G401 (cell line): ENCODE measurements around the gene HERPUD2. TPM values are rescaled to one million over a fixed set of nuclear protein-coding genes. Genes with fewer than 3 reads are reported as not detected.
"Not testable (repeated sequence)": the region's sequence is repeated elsewhere in the genome, so short reads cannot be mapped to it uniquely, and the experiment has no call there.

Source experiments
- DNase-seq: peaks from one replicate; pipeline ENCODE4 v3.0.0-alpha.2; 2015; ENCODE audit warnings: low spot score
- in situ Hi-C: cut with HindIII; loops from 2 replicates; pipeline ENCODE4 v1.10.0; 2016; ENCODE audit warnings: low sequenced_read_pairs, mixed read lengths
- total RNA-seq: library from RNA; depleted of rRNA; stranded (reverse); fragments of >200 nt; shearing (Covaris generic); gene quantifications from 2 replicates; pipeline ENCODE4 v1.2.3, GENCODE V29; 2014

Gene HERPUD2
- total RNA-seq, 1 experiment from 2014 or later, result 30.0 TPM

- in situ Hi-C loops, result no loop called here
- DNase-seq, result peak; percentile 84
Measured at GRCh38 chr7:35716038-35716803, 21.3 kb upstream of the HERPUD2 start.

- peak; percentile 72 for DNase-seq
- in situ Hi-C loops, result no loop called here
Measured at GRCh38 chr7:35714862-35715261, 19.9 kb upstream of the HERPUD2 start.

- peak; percentile 78 for DNase-seq
- in situ Hi-C loops, result no loop called here
Measured at GRCh38 chr7:35714407-35714806, 19.5 kb upstream of the HERPUD2 start.

GRCh38 chr7:35712563-35713226 is 17.8 kb upstream of the HERPUD2 start:
- no peak for DNase-seq
- in situ Hi-C loops, result no loop called here

- no peak for DNase-seq
- in situ Hi-C loops, result loop anchor here (10.0 kb wide), 1 partner anchor 207 kb away; no protein-coding TSS in a partner anchor
Measured at GRCh38 chr7:35707422-35707821, 12.5 kb upstream of the HERPUD2 start.

- in situ Hi-C loops, result loop anchor here (10.0 kb wide), 1 partner anchor 209 kb away; no protein-coding TSS in a partner anchor
- no peak for DNase-seq
Measured at GRCh38 chr7:35705932-35706461, 11.1 kb upstream of the HERPUD2 start.

- no peak for DNase-seq
- in situ Hi-C loops, result loop anchor here (10.0 kb wide), 1 partner anchor 211 kb away; no protein-coding TSS in a partner anchor
Measured at GRCh38 chr7:35704261-35704660, 9.3 kb upstream of the HERPUD2 start.

GRCh38 chr7:35702541-35702940 is 7.6 kb upstream of the HERPUD2 start:
- in situ Hi-C loops, result loop anchor here (10.0 kb wide), 1 partner anchor 212 kb away; no protein-coding TSS in a partner anchor
- DNase-seq, result no peak

- DNase-seq, result no peak
- in situ Hi-C loops, result loop anchor here (10.0 kb wide), 1 partner anchor 213 kb away; no protein-coding TSS in a partner anchor
Measured at GRCh38 chr7:35701287-35701900, 6.5 kb upstream of the HERPUD2 start.

- in situ Hi-C loops, result loop anchor here (10.0 kb wide), 1 partner anchor 214 kb away; no protein-coding TSS in a partner anchor
- no peak for DNase-seq
Measured at GRCh38 chr7:35700865-35701264, 5.9 kb upstream of the HERPUD2 start.

- no peak for DNase-seq
- in situ Hi-C loops, result loop anchor here (10.0 kb wide), 1 partner anchor 214 kb away; no protein-coding TSS in a partner anchor
Measured at GRCh38 chr7:35700333-35700732, 5.4 kb upstream of the HERPUD2 start.

- no peak for DNase-seq
- in situ Hi-C loops, result loop anchor here (10.0 kb wide), 1 partner anchor 215 kb away; no protein-coding TSS in a partner anchor
Measured at GRCh38 chr7:35699796-35700305, 4.9 kb upstream of the HERPUD2 start.

- in situ Hi-C loops, DNase-seq: not testable (repeated sequence)
Measured at GRCh38 chr7:35698382-35698781, 3.4 kb upstream of the HERPUD2 start.

- no peak for DNase-seq
- in situ Hi-C loops, result no loop called here
Measured at GRCh38 chr7:35697414-35698175, 2.7 kb upstream of the HERPUD2 start.

- in situ Hi-C loops, result no loop called here
- no peak for DNase-seq
Measured at GRCh38 chr7:35695987-35696386, 1.1 kb upstream of the HERPUD2 start.

GRCh38 chr7:35695473-35695850 is 527 bp upstream of the HERPUD2 start:
- no peak for DNase-seq
- in situ Hi-C loops, result no loop called here

- DNase-seq, result peak; percentile 37
- in situ Hi-C loops, result no loop called here
Measured at GRCh38 chr7:35694161-35694783, 663 bp downstream of the HERPUD2 start.

- in situ Hi-C loops, result no loop called here
- peak; percentile 40 for DNase-seq
Measured at GRCh38 chr7:35691827-35692307, 3.1 kb downstream of the HERPUD2 start.
